ENCODE data around the gene SPTB.
A peak's percentile ranks its signal among the peaks of the same experiment; 100 is the strongest.
"Not testable (repeated sequence)": the region's sequence is repeated elsewhere in the genome, so short reads cannot be mapped to it uniquely, and the experiment has no call there.

The SPTB gene

GRCh38 chr14:64915797-64916196 lies 36.1 kb upstream of the SPTB start:
- WGBS, 2 experiments, result 100% methylated on average over 1 of the region's 2 CpGs; no CpG with 5 or more reads in 1 of the 2 experiments
- H3K36me3 ChIP-seq (ENCODE audit: control insufficient read depth, insufficient read depth, low read length), result no peaks in the 10 kb centered on the region
- no peak overlapping the region for H3K27ac ChIP-seq (ENCODE audit: insufficient read depth, low read depth, low read length, poor library complexity, severe bottlenecking)
- no peak overlapping the region for H3K4me3 ChIP-seq (ENCODE audit: insufficient read depth, low read depth, low read length)
- peaks cover 5% of the 10 kb centered on the region for H3K4me1 ChIP-seq (ENCODE audit: control insufficient read depth, insufficient read depth, low read length)
- no peaks in the 10 kb centered on the region for H3K9me3 ChIP-seq (ENCODE audit: control insufficient read depth, low read length)
- H3K27me3 ChIP-seq (ENCODE audit: control insufficient read depth, insufficient read depth, low read length, poor library complexity, severe bottlenecking), result no peaks in the 10 kb centered on the region

- Histone ChIP-seq H3K36me3 (ENCODE audit: control insufficient read depth, insufficient read depth, low read length) (no peaks in the 10 kb centered on the region), H3K9me3 (ENCODE audit: control insufficient read depth, low read length) (no peaks in the 10 kb centered on the region), H3K27me3 (ENCODE audit: control insufficient read depth, insufficient read depth, low read length, poor library complexity, severe bottlenecking) (no peaks in the 10 kb centered on the region), H3K27ac (ENCODE audit: insufficient read depth, low read depth, low read length, poor library complexity, severe bottlenecking) (no peak overlapping the region), H3K4me1 (ENCODE audit: control insufficient read depth, insufficient read depth, low read length) (peaks cover 5% of the 10 kb centered on the region), H3K4me3 (ENCODE audit: insufficient read depth, low read depth, low read length) (peak overlapping the region; percentile 99)
- WGBS, 2 experiments, result 48 to 59% methylated on average over 4 of the region's 4 CpGs
Observed at GRCh38 chr14:64915029-64915424, 35.3 kb upstream of the SPTB start.

- Histone ChIP-seq H3K27me3 (ENCODE audit: control insufficient read depth, insufficient read depth, low read length, poor library complexity, severe bottlenecking) (no peaks in the 10 kb centered on the region), H3K4me1 (ENCODE audit: control insufficient read depth, insufficient read depth, low read length) (peaks cover 5% of the 10 kb centered on the region), H3K9me3 (ENCODE audit: control insufficient read depth, low read length) (no peaks in the 10 kb centered on the region), H3K27ac (ENCODE audit: insufficient read depth, low read depth, low read length, poor library complexity, severe bottlenecking) (peak within 1 kb of the TSS; percentile 70), H3K4me3 (ENCODE audit: insufficient read depth, low read depth, low read length) (peak within 1 kb of the TSS; percentile 99), H3K36me3 (ENCODE audit: control insufficient read depth, insufficient read depth, low read length) (no peaks in the 10 kb centered on the region)
- 0 to 1% methylated on average over 49 of the region's 49 CpGs for WGBS, 2 experiments
Observed at GRCh38 chr14:64914237-64915028, 34.7 kb upstream of the SPTB start, which contains the start of gene CHURC1. CHURC1 (plus strand) TSS chr14:64914455; CDS start chr14:64914496, 41 bp downstream.

GRCh38 chr14:64913477-64913876 lies 33.8 kb upstream of the SPTB start:
- H3K4me3 ChIP-seq (ENCODE audit: insufficient read depth, low read depth, low read length); H3K27me3 ChIP-seq (ENCODE audit: control insufficient read depth, insufficient read depth, low read length, poor library complexity, severe bottlenecking); H3K36me3 ChIP-seq (ENCODE audit: control insufficient read depth, insufficient read depth, low read length); H3K4me1 ChIP-seq (ENCODE audit: control insufficient read depth, insufficient read depth, low read length); H3K9me3 ChIP-seq (ENCODE audit: control insufficient read depth, low read length); H3K27ac ChIP-seq (ENCODE audit: insufficient read depth, low read depth, low read length, poor library complexity, severe bottlenecking): not testable (repeated sequence)
- WGBS, 2 experiments, result 40 to 78% methylated on average over 1 of the region's 5 CpGs

GRCh38 chr14:64912261-64912660 lies 32.6 kb upstream of the SPTB start:
- H3K27me3 ChIP-seq (ENCODE audit: control insufficient read depth, insufficient read depth, low read length, poor library complexity, severe bottlenecking), result no peaks in the 10 kb centered on the region
- no peak overlapping the region for H3K27ac ChIP-seq (ENCODE audit: insufficient read depth, low read depth, low read length, poor library complexity, severe bottlenecking)
- H3K4me3 ChIP-seq (ENCODE audit: insufficient read depth, low read depth, low read length), result no peak overlapping the region
- H3K9me3 ChIP-seq (ENCODE audit: control insufficient read depth, low read length), result no peaks in the 10 kb centered on the region
- H3K36me3 ChIP-seq (ENCODE audit: control insufficient read depth, insufficient read depth, low read length), result no peaks in the 10 kb centered on the region
- WGBS, 2 experiments, result no CpG with 5 or more reads among the region's 1 CpG
- H3K4me1 ChIP-seq (ENCODE audit: control insufficient read depth, insufficient read depth, low read length), result peaks cover 5% of the 10 kb centered on the region

GRCh38 chr14:64910847-64911495 lies 31.3 kb upstream of the SPTB start:
- no peaks in the 10 kb centered on the region for H3K9me3 ChIP-seq (ENCODE audit: control insufficient read depth, low read length)
- no peak overlapping the region for H3K4me3 ChIP-seq (ENCODE audit: insufficient read depth, low read depth, low read length)
- WGBS, 2 experiments, result 9 to 14% methylated on average over 3 of the region's 3 CpGs
- H3K4me1 ChIP-seq (ENCODE audit: control insufficient read depth, insufficient read depth, low read length), result peaks cover 5% of the 10 kb centered on the region
- no peak overlapping the region for H3K27ac ChIP-seq (ENCODE audit: insufficient read depth, low read depth, low read length, poor library complexity, severe bottlenecking)
- H3K27me3 ChIP-seq (ENCODE audit: control insufficient read depth, insufficient read depth, low read length, poor library complexity, severe bottlenecking), result no peaks in the 10 kb centered on the region
- H3K36me3 ChIP-seq (ENCODE audit: control insufficient read depth, insufficient read depth, low read length), result no peaks in the 10 kb centered on the region

- WGBS, 2 experiments, result 89 to 93% methylated on average over 6 of the region's 6 CpGs
- Histone ChIP-seq H3K27me3 (ENCODE audit: control insufficient read depth, insufficient read depth, low read length, poor library complexity, severe bottlenecking) (no peaks in the 10 kb centered on the region), H3K9me3 (ENCODE audit: control insufficient read depth, low read length) (no peaks in the 10 kb centered on the region), H3K4me1 (ENCODE audit: control insufficient read depth, insufficient read depth, low read length) (no peaks in the 10 kb centered on the region), H3K36me3 (ENCODE audit: control insufficient read depth, insufficient read depth, low read length) (no peaks in the 10 kb centered on the region), H3K4me3 (ENCODE audit: insufficient read depth, low read depth, low read length) (no peak overlapping the region), H3K27ac (ENCODE audit: insufficient read depth, low read depth, low read length, poor library complexity, severe bottlenecking) (no peak overlapping the region)
Observed at GRCh38 chr14:64906022-64906421, 26.3 kb upstream of the SPTB start.

- no peaks in the 10 kb centered on the region for H3K36me3 ChIP-seq (ENCODE audit: control insufficient read depth, insufficient read depth, low read length)
- no peak overlapping the region for H3K27ac ChIP-seq (ENCODE audit: insufficient read depth, low read depth, low read length, poor library complexity, severe bottlenecking)
- H3K27me3 ChIP-seq (ENCODE audit: control insufficient read depth, insufficient read depth, low read length, poor library complexity, severe bottlenecking), result no peaks in the 10 kb centered on the region
- no peaks in the 10 kb centered on the region for H3K9me3 ChIP-seq (ENCODE audit: control insufficient read depth, low read length)
- H3K4me1 ChIP-seq (ENCODE audit: control insufficient read depth, insufficient read depth, low read length), result no peaks in the 10 kb centered on the region
- 100% methylated on average over 1 of the region's 1 CpG; no CpG with 5 or more reads in 1 of the 2 experiments for WGBS, 2 experiments
- no peak overlapping the region for H3K4me3 ChIP-seq (ENCODE audit: insufficient read depth, low read depth, low read length)
Observed at GRCh38 chr14:64899958-64900357, 20.3 kb upstream of the SPTB start.

GRCh38 chr14:64891839-64892375 lies 12.2 kb upstream of the SPTB start:
- Histone ChIP-seq H3K4me3 (ENCODE audit: insufficient read depth, low read depth, low read length) (no peak overlapping the region), H3K36me3 (ENCODE audit: control insufficient read depth, insufficient read depth, low read length) (no peaks in the 10 kb centered on the region), H3K27ac (ENCODE audit: insufficient read depth, low read depth, low read length, poor library complexity, severe bottlenecking) (no peak overlapping the region), H3K27me3 (ENCODE audit: control insufficient read depth, insufficient read depth, low read length, poor library complexity, severe bottlenecking) (no peaks in the 10 kb centered on the region), H3K9me3 (ENCODE audit: control insufficient read depth, low read length) (no peaks in the 10 kb centered on the region), H3K4me1 (ENCODE audit: control insufficient read depth, insufficient read depth, low read length) (no peaks in the 10 kb centered on the region)
- 50 to 66% methylated on average over 2 of the region's 2 CpGs for WGBS, 2 experiments

- no peaks in the 10 kb centered on the region for H3K9me3 ChIP-seq (ENCODE audit: control insufficient read depth, low read length)
- H3K27ac ChIP-seq (ENCODE audit: insufficient read depth, low read depth, low read length, poor library complexity, severe bottlenecking), result no peak overlapping the region
- H3K36me3 ChIP-seq (ENCODE audit: control insufficient read depth, insufficient read depth, low read length), result no peaks in the 10 kb centered on the region
- no peak overlapping the region for H3K4me3 ChIP-seq (ENCODE audit: insufficient read depth, low read depth, low read length)
- H3K4me1 ChIP-seq (ENCODE audit: control insufficient read depth, insufficient read depth, low read length), result no peaks in the 10 kb centered on the region
- 96 to 98% methylated on average over 3 to 4 of the region's 4 CpGs for WGBS, 2 experiments
- no peaks in the 10 kb centered on the region for H3K27me3 ChIP-seq (ENCODE audit: control insufficient read depth, insufficient read depth, low read length, poor library complexity, severe bottlenecking)
Observed at GRCh38 chr14:64891173-64891838, 11.6 kb upstream of the SPTB start.

Measured in ectodermal cell (in vitro differentiated cells).